ENCODE data around the gene POLRMT.

GRCh38 chr19:623974-624373, 9.4 kb downstream of the POLRMT start:
- TF ChIP-seq PAX5 (IDR thresholded peaks at IDR 0.05; ENCODE audit: insufficient read depth, low read length, severe bottlenecking): no peak
- no peak for TF ChIP-seq POLR2AphosphoS5 (IDR thresholded peaks at IDR 0.05; ENCODE audit: low read depth, low read length)
